Measurements from ENCODE around the gene ZNF202. TPM values are rescaled to one million over a fixed set of nuclear protein-coding genes. Genes with fewer than 3 reads are reported as not detected.

Gene ZNF202
- total RNA-seq, 1 donor from 2014 or later = 10.1 TPM

GRCh38 chr11:123684601-123685000, 56.9 kb downstream of the ZNF202 start:
- no peak for DNase-seq (ENCODE audit: low read depth)

GRCh38 chr11:123683428-123684170, 57.9 kb downstream of the ZNF202 start:
- DNase-seq (ENCODE audit: low read depth) = no peak

GRCh38 chr11:123682696-123683410, 58.6 kb downstream of the ZNF202 start:
- DNase-seq (ENCODE audit: low read depth) = no peak

- DNase-seq (ENCODE audit: low read depth) = no peak
Measured at GRCh38 chr11:123681030-123681429, 60.4 kb downstream of the ZNF202 start.

- no peak for DNase-seq (ENCODE audit: low read depth)
Measured at GRCh38 chr11:123678246-123678645, 63.2 kb downstream of the ZNF202 start.

GRCh38 chr11:123677510-123677909, 64.0 kb downstream of the ZNF202 start:
- DNase-seq (ENCODE audit: low read depth) = no peak

GRCh38 chr11:123674297-123674696, 67.2 kb downstream of the ZNF202 start:
- no peak for DNase-seq (ENCODE audit: low read depth)

Other genes with a start within 250 kb of the ZNF202 start
- 0.32 and 0.99 TPM in 2 replicates for gene SCN3B, start 87.0 kb downstream of the ZNF202 start, total RNA-seq
- not detected in 2 replicates for gene OR6X1, start 12.9 kb upstream of the ZNF202 start, total RNA-seq
- gene OR6M1, start 64.7 kb upstream of the ZNF202 start, total RNA-seq = not detected in 2 replicates
- not detected in 2 replicates for gene TMEM225, start 144.0 kb upstream of the ZNF202 start, total RNA-seq
- not detected in 2 replicates for gene OR8D4, start 160.5 kb upstream of the ZNF202 start, total RNA-seq
- not detected in 2 replicates for gene OR4D5, start 198.0 kb upstream of the ZNF202 start, total RNA-seq
- gene OR6T1, start 202.2 kb upstream of the ZNF202 start, total RNA-seq = not detected in 2 replicates
- gene OR10S1, start 236.1 kb upstream of the ZNF202 start, total RNA-seq = not detected in 2 replicates

All from myocyte (in vitro differentiated cells).